RWPE1 (cell line): Measurements from ENCODE around the gene OR9I1.

Source experiments
- CTCF ChIA-PET: fragments of 350-600 bp; sonication (Branson Sonifier 250); formaldehyde crosslinking; extraction: SDS; loops from one replicate; lab custom pipeline; 2021; lab: Yijun Ruan, JAX
- POLR2A ChIA-PET: fragments of 400-600 bp; formaldehyde crosslinking; extraction: SDS; loops from one replicate; lab custom pipeline; 2020; ENCODE audit warnings: antibody characterized with exemption; ENCODE audit not compliant: low non-redundant PET; lab: Yijun Ruan, JAX
- DNase-seq: peaks from one replicate; pipeline ENCODE4 v3.0.0; 2012; ENCODE audit warnings: low spot score
- H3K27ac ChIP-seq: fragments of 450-650 bp; 2 replicates; pipeline ENCODE4 v1.5.1; 2017
- TF ChIP-seq, protein P1 (sequence below): fragments of 450-650 bp; conservative IDR thresholded peaks from 2 replicates; pipeline ENCODE4 v1.5.1; 2017; ENCODE audit warnings: low read depth, mild to moderate bottlenecking

The OR9I1 gene

GRCh38 chr11:58086528-58086927, 38.8 kb downstream of the OR9I1 start:
- TF ChIP-seq, protein P1, sequence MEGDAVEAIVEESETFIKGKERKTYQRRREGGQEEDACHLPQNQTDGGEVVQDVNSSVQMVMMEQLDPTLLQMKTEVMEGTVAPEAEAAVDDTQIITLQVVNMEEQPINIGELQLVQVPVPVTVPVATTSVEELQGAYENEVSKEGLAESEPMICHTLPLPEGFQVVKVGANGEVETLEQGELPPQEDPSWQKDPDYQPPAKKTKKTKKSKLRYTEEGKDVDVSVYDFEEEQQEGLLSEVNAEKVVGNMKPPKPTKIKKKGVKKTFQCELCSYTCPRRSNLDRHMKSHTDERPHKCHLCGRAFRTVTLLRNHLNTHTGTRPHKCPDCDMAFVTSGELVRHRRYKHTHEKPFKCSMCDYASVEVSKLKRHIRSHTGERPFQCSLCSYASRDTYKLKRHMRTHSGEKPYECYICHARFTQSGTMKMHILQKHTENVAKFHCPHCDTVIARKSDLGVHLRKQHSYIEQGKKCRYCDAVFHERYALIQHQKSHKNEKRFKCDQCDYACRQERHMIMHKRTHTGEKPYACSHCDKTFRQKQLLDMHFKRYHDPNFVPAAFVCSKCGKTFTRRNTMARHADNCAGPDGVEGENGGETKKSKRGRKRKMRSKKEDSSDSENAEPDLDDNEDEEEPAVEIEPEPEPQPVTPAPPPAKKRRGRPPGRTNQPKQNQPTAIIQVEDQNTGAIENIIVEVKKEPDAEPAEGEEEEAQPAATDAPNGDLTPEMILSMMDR = no peak
- CTCF ChIA-PET = no interaction called here
- no peak for DNase-seq
- POLR2A ChIA-PET = no interaction called here
- H3K27ac ChIP-seq = no peak overlapping the region

GRCh38 chr11:58075781-58076180, 49.5 kb downstream of the OR9I1 start:
- POLR2A ChIA-PET = no interaction called here
- no peak overlapping the region for H3K27ac ChIP-seq
- CTCF ChIA-PET = no interaction called here
- peak; percentile 20 for DNase-seq
- TF ChIP-seq, protein P1 = no peak

DNA sequence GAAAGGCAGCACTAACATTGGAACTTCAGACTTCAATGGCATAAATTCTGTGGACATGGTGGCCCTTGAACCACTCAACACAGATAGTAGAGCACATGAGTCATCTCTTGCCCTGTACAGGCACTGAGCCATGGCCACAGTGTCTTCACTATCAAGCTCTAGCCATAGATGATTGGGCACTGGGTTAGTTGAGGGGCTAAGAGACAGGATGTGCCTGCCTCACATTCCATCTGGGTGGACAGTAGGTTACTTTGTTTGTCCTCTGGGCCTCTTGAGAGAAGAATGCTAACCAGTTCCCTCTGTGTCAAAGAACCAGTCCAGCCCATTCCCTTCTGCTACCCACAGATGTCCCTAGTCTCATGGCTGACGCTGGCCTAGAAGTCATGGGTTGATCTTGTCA, 54.7 kb downstream of the OR9I1 start:
- no peak for DNase-seq
- ChIA-PET POLR2A (no interaction called here), CTCF (no interaction called here)
- TF ChIP-seq, protein P1 = no peak
- no peak overlapping the region for H3K27ac ChIP-seq

GRCh38 chr11:58068655-58069054, 56.7 kb downstream of the OR9I1 start:
- TF ChIP-seq, protein P1 = no peak
- CTCF ChIA-PET = no interaction called here
- no peak for DNase-seq
- POLR2A ChIA-PET = no interaction called here
- H3K27ac ChIP-seq = no peak overlapping the region

GRCh38 chr11:58067685-58068084, 57.6 kb downstream of the OR9I1 start:
- no peak overlapping the region for H3K27ac ChIP-seq
- ChIA-PET POLR2A (no interaction called here), CTCF (no interaction called here)
- no peak for DNase-seq
- TF ChIP-seq, protein P1 = no peak
